HG03097 (cell line): ENCODE results near the gene STRAP.

Source experiments
- ATAC-seq: cut with Tn5 transposase; IDR thresholded peaks from one replicate; pipeline ENCODE4 v1.9.1; 2021; ENCODE audit not compliant: unreplicated experiment, low FRiP score

Gene STRAP, protein sequence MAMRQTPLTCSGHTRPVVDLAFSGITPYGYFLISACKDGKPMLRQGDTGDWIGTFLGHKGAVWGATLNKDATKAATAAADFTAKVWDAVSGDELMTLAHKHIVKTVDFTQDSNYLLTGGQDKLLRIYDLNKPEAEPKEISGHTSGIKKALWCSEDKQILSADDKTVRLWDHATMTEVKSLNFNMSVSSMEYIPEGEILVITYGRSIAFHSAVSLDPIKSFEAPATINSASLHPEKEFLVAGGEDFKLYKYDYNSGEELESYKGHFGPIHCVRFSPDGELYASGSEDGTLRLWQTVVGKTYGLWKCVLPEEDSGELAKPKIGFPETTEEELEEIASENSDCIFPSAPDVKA

GRCh38 chr12:15882118-15882971 lies at the start of gene STRAP:
Gene STRAP, plus strand, starts transcription at chr12:15882387. Its CDS starts 321 bp downstream, at chr12:15882708.
- ATAC-seq, result peak; percentile 97

GRCh38 chr12:15834575-15834974 lies 47.6 kb upstream of the STRAP start:
- ATAC-seq, result no peak

- ATAC-seq, result no peak
Observed at GRCh38 chr12:15837141-15837790, 44.9 kb upstream of the STRAP start.

GRCh38 chr12:15839041-15839440 lies 43.1 kb upstream of the STRAP start:
- ATAC-seq, result no peak

- no peak for ATAC-seq
Observed at GRCh38 chr12:15839682-15840081, 42.5 kb upstream of the STRAP start.

DNA sequence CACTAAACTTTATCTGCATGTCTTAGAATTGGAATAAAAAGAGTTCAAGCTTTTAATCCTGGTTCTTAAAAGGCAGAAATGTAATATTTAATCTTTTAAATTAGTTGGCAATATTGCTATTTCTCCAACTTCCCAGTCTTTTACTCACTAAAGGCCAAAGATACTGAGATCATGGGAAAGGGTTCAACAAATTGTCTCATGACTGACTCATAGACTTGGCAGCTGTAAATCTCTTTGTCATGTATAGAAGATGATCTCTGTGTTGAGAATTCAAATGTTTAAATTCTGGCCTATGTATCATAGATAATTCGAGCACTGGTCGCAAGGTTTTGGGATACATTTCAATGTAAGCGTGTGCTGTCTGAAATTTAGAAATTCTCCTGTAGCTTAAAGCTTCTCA lies 40.1 kb upstream of the STRAP start:
- ATAC-seq, result no peak

DNA sequence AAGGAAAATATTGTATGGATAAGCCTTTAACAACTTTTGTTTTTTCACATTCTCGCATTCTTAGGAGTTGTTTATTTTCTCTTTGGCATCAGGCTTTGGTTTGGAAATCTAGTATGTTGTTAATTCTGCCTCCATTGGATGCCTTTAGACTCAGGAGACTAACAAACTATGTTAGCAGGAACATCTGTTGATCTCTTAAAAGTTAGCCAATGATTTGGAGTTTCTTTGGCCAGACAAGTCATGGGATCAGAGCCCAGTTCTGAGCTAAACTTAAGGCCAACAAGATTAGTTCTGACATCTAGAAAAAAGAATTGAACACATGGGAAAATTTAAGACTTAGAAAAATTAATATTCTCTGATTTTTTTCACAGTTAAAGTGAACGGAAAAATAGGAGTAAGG lies 35.3 kb upstream of the STRAP start:
- no peak for ATAC-seq

GRCh38 chr12:15848606-15849005 lies 33.6 kb upstream of the STRAP start:
- no peak for ATAC-seq

DNA sequence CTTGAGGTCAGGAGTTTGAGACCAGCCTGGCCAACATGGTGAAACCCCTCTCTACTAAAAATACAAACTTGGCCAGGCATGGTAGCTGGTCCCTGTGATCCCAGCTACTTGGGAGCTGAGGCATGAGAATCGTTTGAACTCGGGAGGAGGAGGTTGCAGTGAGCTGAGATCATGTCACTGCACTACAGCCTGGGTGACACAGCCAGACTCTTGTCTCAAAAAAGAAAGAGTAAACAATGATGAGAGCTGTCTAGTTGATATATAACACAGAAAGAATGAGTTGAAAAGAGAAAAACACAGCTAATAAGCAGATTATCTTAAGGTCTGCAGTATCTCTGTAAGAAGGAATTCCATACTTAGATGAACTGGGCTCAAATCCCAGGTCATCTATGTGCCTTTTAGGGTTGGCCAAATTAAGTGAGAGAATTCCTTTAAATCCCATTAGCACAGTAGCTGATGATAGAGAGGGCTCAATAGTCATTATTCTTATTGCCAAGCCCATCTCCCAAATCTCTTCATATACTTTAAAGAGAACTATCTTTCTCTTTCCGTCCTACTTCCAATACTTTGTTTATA lies 31.1 kb upstream of the STRAP start:
- no peak for ATAC-seq

GRCh38 chr12:15851919-15852318 lies 30.3 kb upstream of the STRAP start:
- ATAC-seq, result no peak

DNA sequence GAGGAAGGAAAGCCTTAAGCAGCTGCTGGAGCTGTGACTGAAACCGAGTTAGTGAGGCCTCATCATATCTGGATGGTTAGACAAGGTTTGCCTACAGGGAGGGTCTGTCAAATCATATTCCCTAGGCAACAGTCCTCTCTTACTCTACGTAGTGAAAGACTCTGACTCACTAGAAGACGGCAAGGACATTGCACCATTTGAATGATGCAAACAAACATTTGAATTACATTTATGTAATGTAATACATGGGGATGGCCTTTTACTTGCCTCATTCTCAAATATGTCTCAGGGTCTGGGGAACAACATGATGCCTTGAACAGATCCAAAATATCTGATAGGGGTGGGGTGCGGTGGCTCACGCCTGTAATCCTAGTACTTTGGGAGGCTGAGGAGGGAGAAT lies 29.8 kb upstream of the STRAP start:
- no peak for ATAC-seq

DNA sequence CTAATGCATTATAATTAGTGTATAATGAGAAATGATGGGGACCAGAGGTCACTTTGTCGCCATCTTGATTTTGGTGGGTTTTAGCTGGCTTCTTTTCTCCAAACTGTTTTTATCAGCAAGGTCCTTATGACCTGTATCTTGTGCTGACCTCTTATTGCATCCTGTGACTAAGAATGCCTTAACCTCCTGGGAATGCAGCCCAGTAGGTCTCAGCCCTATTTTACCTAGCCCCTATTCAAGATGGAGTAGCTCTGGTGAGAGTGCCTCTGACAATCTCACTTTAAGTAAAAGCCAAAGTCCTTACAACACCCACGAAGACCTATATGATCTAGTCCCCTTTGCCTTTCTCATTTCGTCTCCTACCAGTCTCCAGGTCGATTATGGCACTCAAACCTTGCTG lies 28.3 kb upstream of the STRAP start:
- no peak for ATAC-seq

DNA sequence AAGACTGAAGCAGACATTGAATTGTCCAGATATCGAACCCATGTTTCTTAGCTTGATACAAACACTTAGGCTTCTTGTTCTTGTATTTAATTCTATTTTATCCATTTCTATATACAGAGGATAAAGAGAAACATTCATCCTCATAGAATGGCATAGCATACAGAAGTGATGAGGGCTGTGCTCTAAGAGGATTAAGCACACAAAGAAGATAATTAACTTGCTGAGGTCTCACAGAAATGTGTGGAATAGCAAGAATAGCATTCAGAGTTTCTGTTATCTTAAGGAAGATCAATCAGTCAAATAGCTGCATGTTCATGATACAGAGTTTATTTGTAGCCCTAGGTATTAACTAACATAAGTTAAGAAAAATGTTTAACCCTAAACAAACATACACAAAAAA lies 27.3 kb upstream of the STRAP start:
- no peak for ATAC-seq

- no peak for ATAC-seq
Observed at GRCh38 chr12:15855646-15856045, 26.5 kb upstream of the STRAP start.

- no peak for ATAC-seq
Observed at GRCh38 chr12:15856097-15856982, 25.8 kb upstream of the STRAP start.

GRCh38 chr12:15858353-15858752 lies 23.8 kb upstream of the STRAP start:
- ATAC-seq, result no peak

DNA sequence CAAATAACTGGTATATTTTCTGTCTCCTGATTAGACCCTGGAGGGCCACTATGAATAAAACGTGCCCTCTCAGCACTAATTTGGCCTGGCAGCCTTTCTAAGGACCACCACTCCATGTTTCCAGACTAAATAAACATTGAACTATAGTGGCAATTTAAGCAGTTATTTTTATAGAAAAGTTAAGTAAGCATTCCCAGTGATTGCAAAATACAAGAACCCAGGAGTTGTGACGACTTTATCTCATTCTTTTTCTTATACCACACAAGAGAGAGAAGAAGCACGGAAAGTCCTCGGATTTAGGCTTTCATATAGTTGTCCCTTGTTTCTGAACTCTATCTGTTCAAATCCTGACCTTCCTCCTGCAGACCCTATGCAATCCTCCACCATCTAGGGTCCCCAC lies 23.1 kb upstream of the STRAP start:
- no peak for ATAC-seq

- no peak for ATAC-seq
Observed at GRCh38 chr12:15861404-15861803, 20.8 kb upstream of the STRAP start.

GRCh38 chr12:15862840-15863239 lies 19.3 kb upstream of the STRAP start:
- no peak for ATAC-seq

DNA sequence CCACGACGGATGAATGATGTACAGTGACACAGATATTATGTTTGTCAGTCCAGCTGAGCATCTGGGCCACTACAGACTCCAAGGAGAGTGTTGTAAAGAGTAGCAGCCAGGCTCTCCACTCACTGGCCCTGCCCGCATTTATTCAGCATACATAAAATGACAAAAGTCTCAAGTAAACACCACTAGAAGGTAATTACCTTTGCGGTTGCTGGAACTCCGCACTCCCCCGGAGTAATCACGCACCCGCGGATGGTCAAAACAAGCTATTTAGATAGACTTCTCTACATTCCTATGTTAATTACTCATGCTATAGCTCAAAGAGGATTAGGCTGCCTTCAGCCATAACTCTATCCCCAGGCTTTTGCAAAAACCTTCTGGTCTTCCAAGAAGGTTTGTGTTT lies 18.8 kb upstream of the STRAP start:
- no peak for ATAC-seq
